H9 (cell line): ENCODE results near the gene CAMK1G. TPM values are rescaled to one million over a fixed set of nuclear protein-coding genes. Genes with fewer than 3 reads are reported as not detected.

Source experiments
- DNase-seq: peaks from one replicate; pipeline ENCODE4 v3.0.0-alpha.2; 2017
- H2AFZ ChIP-seq: one replicate; pipeline ENCODE4 v1.6.1; 2013; ENCODE audit warnings: mild to moderate bottlenecking, low read length, control low read depth, moderate library complexity
- H2AK5ac ChIP-seq: 2 replicates; pipeline ENCODE4 v1.6.1; 2013; ENCODE audit warnings: low read length, control low read depth, mixed read lengths; ENCODE audit not compliant: insufficient read length
- H2BK120ac ChIP-seq: one replicate; pipeline ENCODE4 v1.6.1; 2013; ENCODE audit warnings: low read depth, mild to moderate bottlenecking, low read length, control low read depth, inconsistent platforms; ENCODE audit not compliant: poor library complexity, severe bottlenecking
- H2BK12ac ChIP-seq: 2 replicates; pipeline ENCODE4 v1.6.1; 2013; ENCODE audit warnings: low read length, control low read depth, mixed read lengths, low read depth; ENCODE audit not compliant: insufficient read length
- H2BK15ac ChIP-seq: 2 replicates; pipeline ENCODE4 v1.6.1; 2013; ENCODE audit warnings: low read depth, low read length, control low read depth
- H2BK20ac ChIP-seq: one replicate; pipeline ENCODE4 v1.6.1; 2013; ENCODE audit warnings: low read depth, mild to moderate bottlenecking, low read length, control low read depth, inconsistent platforms; ENCODE audit not compliant: poor library complexity, severe bottlenecking
- H2BK5ac ChIP-seq: 2 replicates; pipeline ENCODE4 v1.6.1; 2013; ENCODE audit warnings: low read length, control low read depth, mixed read lengths; ENCODE audit not compliant: insufficient read length
- H3K14ac ChIP-seq: 2 replicates; pipeline ENCODE4 v1.6.1; 2013; ENCODE audit warnings: low read length, control low read depth; ENCODE audit not compliant: insufficient read depth
- H3K18ac ChIP-seq: 2 replicates; pipeline ENCODE4 v1.6.1; 2013; ENCODE audit warnings: low read depth, mild to moderate bottlenecking, mixed read lengths, low read length, control low read depth; ENCODE audit not compliant: insufficient read length
- H3K23ac ChIP-seq: 2 replicates; pipeline ENCODE4 v1.6.1; 2013; ENCODE audit warnings: low read length, control low read depth, mixed read lengths, low read depth; ENCODE audit not compliant: insufficient read length
- H3K23me2 ChIP-seq: 2 replicates; pipeline ENCODE4 v1.6.1; 2013; ENCODE audit warnings: low read depth, mild to moderate bottlenecking, mixed read lengths, low read length, control low read depth; ENCODE audit not compliant: insufficient read length, poor library complexity, severe bottlenecking
- H3K27ac ChIP-seq: 2 replicates; pipeline ENCODE4 v1.5.1; 2013; ENCODE audit warnings: low read length, control low read depth, mixed read lengths, low read depth; ENCODE audit not compliant: insufficient read length
- H3K27me3 ChIP-seq: 2 replicates; pipeline ENCODE4 v1.6.1; 2013; ENCODE audit warnings: low read length, control low read depth, inconsistent platforms; ENCODE audit not compliant: insufficient read depth
- H3K4ac ChIP-seq: 2 replicates; pipeline ENCODE4 v1.6.1; 2013; ENCODE audit warnings: low read depth, mild to moderate bottlenecking, control low read depth, inconsistent platforms, low read length, moderate library complexity
- H3K4me1 ChIP-seq: 2 replicates; pipeline ENCODE4 v1.6.1; 2013; ENCODE audit warnings: low read length, control low read depth, inconsistent platforms; ENCODE audit not compliant: insufficient read depth
- H3K4me2 ChIP-seq: 2 replicates; pipeline ENCODE4 v1.6.1; 2013; ENCODE audit warnings: low read length, control low read depth, mixed read lengths; ENCODE audit not compliant: insufficient read length, insufficient read depth
- H3K56ac ChIP-seq: 2 replicates; pipeline ENCODE4 v1.6.1; 2013; ENCODE audit warnings: low read depth, mild to moderate bottlenecking, mixed read lengths, low read length, control low read depth; ENCODE audit not compliant: insufficient read length
- H3K79me1 ChIP-seq: 2 replicates; pipeline ENCODE4 v1.6.1; 2013; ENCODE audit warnings: low read depth, mild to moderate bottlenecking, moderate library complexity, low read length, control low read depth, inconsistent platforms; ENCODE audit not compliant: insufficient read depth, poor library complexity, severe bottlenecking
- H3K79me2 ChIP-seq: 2 replicates; pipeline ENCODE4 v1.6.1; 2013; ENCODE audit warnings: low read length, control low read depth, inconsistent platforms; ENCODE audit not compliant: insufficient read depth
- H3K9ac ChIP-seq: 2 replicates; pipeline ENCODE4 v1.6.1; 2013; ENCODE audit warnings: low read length, control low read depth, mixed read lengths; ENCODE audit not compliant: insufficient read length; ENCODE audit errors: extremely low read depth
- H3K9me3 ChIP-seq: one replicate; pipeline ENCODE4 v1.6.1; 2013; ENCODE audit warnings: low read depth, low read length, inconsistent platforms; ENCODE audit not compliant: control insufficient read depth
- H3T11ph ChIP-seq: one replicate; pipeline ENCODE4 v1.6.1; 2013; ENCODE audit warnings: mild to moderate bottlenecking, low read length, control low read depth, inconsistent platforms
- H4K20me1 ChIP-seq: one replicate; pipeline ENCODE4 v1.6.1; 2013; ENCODE audit not compliant: control insufficient read depth, insufficient read length, insufficient read depth
- H4K5ac ChIP-seq: 2 replicates; pipeline ENCODE4 v1.6.1; 2013; ENCODE audit warnings: low read depth, mild to moderate bottlenecking, mixed read lengths, low read length, control low read depth; ENCODE audit not compliant: insufficient read length
- H4K8ac ChIP-seq: replicated peaks from 2 replicates; pipeline ENCODE4 v1.6.1; 2013; ENCODE audit warnings: low read length, control low read depth, mixed read lengths, low read depth; ENCODE audit not compliant: insufficient read length
- H4K91ac ChIP-seq: 2 replicates; pipeline ENCODE4 v1.6.1; 2013; ENCODE audit warnings: low read depth, mild to moderate bottlenecking, moderate library complexity, mixed read lengths, low read length, control low read depth; ENCODE audit not compliant: insufficient read length
- H3K27ac Mint-ChIP-seq, 3 experiments: 2 replicates in 2 of 3; 3 replicates in 1 of 3; pipeline ENCODE4 v1.8.0; 2020 to 2021; ENCODE audit warnings: mixed read lengths in 3 of 3, mild to moderate bottlenecking in 1 of 3, moderate library complexity in 1 of 3
- H3K27me3 Mint-ChIP-seq: 2 replicates; pipeline ENCODE4 v1.8.0; 2021; ENCODE audit warnings: low read depth, mild to moderate bottlenecking, moderate library complexity, mixed read lengths
- H3K36me3 Mint-ChIP-seq, 3 experiments: 2 replicates in 2 of 3; 3 replicates in 1 of 3; pipeline ENCODE4 v1.8.0; 2020 to 2021; ENCODE audit warnings: low read depth in 3 of 3, mixed read lengths in 3 of 3; ENCODE audit not compliant: insufficient read depth in 1 of 3
- H3K4me1 Mint-ChIP-seq, 2 experiments: 2 replicates each; pipeline ENCODE4 v1.8.0; 2020; ENCODE audit warnings: mixed read lengths in 2 of 2
- H3K4me3 Mint-ChIP-seq, 2 experiments: 2 replicates in 1 of 2; 3 replicates in 1 of 2; pipeline ENCODE4 v1.8.0; 2020 to 2021; ENCODE audit warnings: mild to moderate bottlenecking in 2 of 2, mixed read lengths in 2 of 2, moderate library complexity in 1 of 2
- H3K9me3 Mint-ChIP-seq, 2 experiments: 2 replicates in 1 of 2; 3 replicates in 1 of 2; pipeline ENCODE4 v1.8.0; 2020; ENCODE audit warnings: mild to moderate bottlenecking in 2 of 2, mixed read lengths in 2 of 2, moderate library complexity in 1 of 2
- CTCF ChIP-seq: fragments of 200-600 bp; sonication (generic); conservative IDR thresholded peaks from 3 replicates; pipeline ENCODE4 v1.8.0; 2021; ENCODE audit warnings: antibody characterized with exemption, mild to moderate bottlenecking
- WGBS: extraction: QIAGEN DNeasy Blood & Tissue Kit; methylation state at CpG from one replicate; pipeline ENCODE4 v1.1.7; 2013; ENCODE audit warnings: missing lambda C conversion rate, low lambda C conversion rate, mixed read lengths; ENCODE audit not compliant: insufficient read length; ENCODE audit errors: extremely low coverage; 5-methylcytosine and 5-hydroxymethylcytosine counted together
- total RNA-seq: library from RNA; stranded (reverse); gene quantifications from 2 replicates; pipeline ENCODE4 v1.2.1, GENCODE V29; 2021

CAMK1G gene
- total RNA-seq, 1 experiment from 2014 or later = 0.28 TPM

GRCh38 chr1:209593747-209594146 is 10.2 kb downstream of the CAMK1G start:
- Mint-ChIP-seq H3K27me3 (peaks cover 24% of the 10 kb centered on the region), H3K27ac (no peak overlapping the region), H3K4me3 (no peak overlapping the region), H3K4me1 (peaks cover 2 to 7% of the 10 kb centered on the region in 2 experiments; a peak in 3 of 4 replicates), H3K9me3 (no peaks in the 10 kb centered on the region), H3K36me3 (no peaks in the 10 kb centered on the region)
- Histone ChIP-seq H3K23ac (no peak overlapping the region), H4K20me1 (no peaks in the 10 kb centered on the region), H4K8ac (no peak overlapping the region), H2BK120ac (no peak overlapping the region), H2BK15ac (no peak overlapping the region), H3K9me3 (no peaks in the 10 kb centered on the region), H3K4ac (no peak overlapping the region), H3K27ac (no peak overlapping the region), H2BK20ac (no peak overlapping the region), H2AFZ (no peak overlapping the region), H3K27me3 (no peaks in the 10 kb centered on the region; the same call in 1 of the 2 replicates), H2BK12ac (no peak overlapping the region), H3T11ph (no peak overlapping the region), H3K18ac (no peak overlapping the region), H3K23me2 (no peaks in the 10 kb centered on the region), H3K79me2 (no peaks in the 10 kb centered on the region), H3K9ac (no peak overlapping the region), H4K5ac (no peak overlapping the region), H4K91ac (no peak overlapping the region), H2AK5ac (no peak overlapping the region), H3K14ac (no peak overlapping the region), H3K56ac (no peak overlapping the region), H2BK5ac (no peak overlapping the region), H3K4me1 (no peaks in the 10 kb centered on the region), H3K4me2 (no peak overlapping the region), H3K79me1 (no peaks in the 10 kb centered on the region)
- no peak for DNase-seq
- no CpG with 5 or more reads among the region's 2 CpGs for WGBS
- TF ChIP-seq CTCF = no peak; the same call in 2 of the 3 replicates
